GM19043 (cell line): ENCODE data around the gene ATL2.
"Not testable (repeated sequence)": the region's sequence is repeated elsewhere in the genome, so short reads cannot be mapped to it uniquely, and the experiment has no call there.

Experiments
- ATAC-seq: cut with Tn5 transposase; IDR thresholded peaks from one replicate; pipeline ENCODE4 v1.9.1; 2021; ENCODE audit warnings: low read depth; ENCODE audit not compliant: unreplicated experiment

Gene ATL2

GRCh38 chr2:38336621-38337020 lies 40.5 kb downstream of the ATL2 start:
- no peak for ATAC-seq

- no peak for ATAC-seq
Measured at GRCh38 chr2:38330754-38331153, 46.3 kb downstream of the ATL2 start.

GRCh38 chr2:38327580-38327979 lies 49.5 kb downstream of the ATL2 start:
- no peak for ATAC-seq

- ATAC-seq = no peak
Measured at GRCh38 chr2:38323623-38324022, 53.5 kb downstream of the ATL2 start.

GRCh38 chr2:38322224-38322914 lies 54.7 kb downstream of the ATL2 start:
- ATAC-seq = no peak

GRCh38 chr2:38319240-38319639 lies 57.8 kb downstream of the ATL2 start:
- ATAC-seq = not testable (repeated sequence)

- ATAC-seq = no peak
Measured at GRCh38 chr2:38317725-38318124, 59.3 kb downstream of the ATL2 start.

- no peak for ATAC-seq
Measured at GRCh38 chr2:38315707-38316333, 61.3 kb downstream of the ATL2 start.

- ATAC-seq = no peak
Measured at GRCh38 chr2:38308821-38309220, 68.3 kb downstream of the ATL2 start.

- ATAC-seq = no peak
Measured at GRCh38 chr2:38301969-38302702, 74.9 kb downstream of the ATL2 start.

- ATAC-seq = peak; percentile 65
Measured at GRCh38 chr2:38301340-38301968, 75.6 kb downstream of the ATL2 start.

GRCh38 chr2:38298539-38298938 lies 78.5 kb downstream of the ATL2 start:
- ATAC-seq = no peak

- ATAC-seq = no peak
Measured at GRCh38 chr2:38296197-38296780, 80.8 kb downstream of the ATL2 start.

- no peak for ATAC-seq
Measured at GRCh38 chr2:38294597-38294996, 82.5 kb downstream of the ATL2 start.

- ATAC-seq = no peak
Measured at GRCh38 chr2:38293152-38293865, 83.8 kb downstream of the ATL2 start.

- no peak for ATAC-seq
Measured at GRCh38 chr2:38290332-38290731, 86.7 kb downstream of the ATL2 start.

- ATAC-seq = no peak
Measured at GRCh38 chr2:38284971-38285370, 92.1 kb downstream of the ATL2 start.

- ATAC-seq = no peak
Measured at GRCh38 chr2:38281095-38281742, 95.9 kb downstream of the ATL2 start.

- ATAC-seq = no peak
Measured at GRCh38 chr2:38279201-38279600, 97.9 kb downstream of the ATL2 start.

- ATAC-seq = not testable (repeated sequence)
Measured at GRCh38 chr2:38278117-38278438, 99.0 kb downstream of the ATL2 start.
